GM12878 (cell line): ENCODE results near the gene TCF4. TPM values are rescaled to one million over a fixed set of nuclear protein-coding genes. Genes with fewer than 3 reads are reported as not detected.

Source experiments
- ATAC-seq: fragments of 200-7000 bp; cut with Tn5 transposase; 3 replicates; pipeline ENCODE4 v1.9.1; 2020; ENCODE audit warnings: mild to moderate bottlenecking, moderate library complexity
- BruUV-seq: library from RNA; stranded (reverse); fragments of 400-500 nt; replicated peaks from 2 replicates; lab custom pipeline; 2021; lab: Mats Ljungman, UMichigan
- CTCF ChIA-PET: fragments of 300-600 bp; sonication (Branson Sonifier 250); formaldehyde crosslinking; extraction: SDS; loops from one replicate; lab custom pipeline; 2021; ENCODE audit warnings: inconsistent platforms; lab: Yijun Ruan, JAX
- POLR2A ChIA-PET: fragments of 350-600 bp; formaldehyde crosslinking; extraction: SDS; loops from one replicate; lab custom pipeline; 2021; ENCODE audit warnings: inconsistent platforms; lab: Charles Lee
- RAD21 ChIA-PET: fragments of 300-600 bp; sonication (Branson Sonifier 250); formaldehyde crosslinking; loops from one replicate; lab custom pipeline; 2023; ENCODE audit warnings: antibody characterized with exemption; ENCODE audit not compliant: unreplicated experiment; lab: Charles Lee
- SMC1A ChIA-PET: fragments of 300-600 bp; sonication (Branson Sonifier 250); formaldehyde crosslinking; loops from one replicate; lab custom pipeline; 2023; ENCODE audit not compliant: unreplicated experiment, uncharacterized antibody; lab: Charles Lee
- DNase-seq: peaks from one replicate; pipeline ENCODE4 v3.0.0-alpha.2; 2011; ENCODE audit warnings: low read depth, low spot score
- FAIRE-seq: peaks from 3 replicates; lab custom pipeline; 2011; peaks lifted over from hg19 to GRCh38; lab: Jason Lieb, UNC
- H2AFZ ChIP-seq: 2 replicates; pipeline ENCODE4 v1.6.0; 2011; ENCODE audit warnings: low read depth, low read length, control low read depth; ENCODE audit not compliant: control insufficient read depth
- H3K27ac ChIP-seq: 2 replicates; pipeline ENCODE4 v1.5.1; 2011; ENCODE audit warnings: control low read depth; ENCODE audit not compliant: control insufficient read depth, insufficient read depth
- H3K27me3 ChIP-seq, 2 experiments: replicated peaks in 1 of 2; 2 replicates each; pipeline versions ENCODE4 v1.6.0 to v1.6.1; 2011; ENCODE audit warnings: low read length in 1 of 2; ENCODE audit not compliant: control insufficient read depth in 2 of 2, insufficient read depth in 2 of 2
- H3K36me3 ChIP-seq, 2 experiments: 2 replicates each; pipeline ENCODE4 v1.5.1; 2011; ENCODE audit warnings: low read length in 1 of 2; ENCODE audit not compliant: control insufficient read depth in 2 of 2, insufficient read depth in 2 of 2
- H3K4me1 ChIP-seq: 2 replicates; pipeline ENCODE4 v1.6.1; 2011; ENCODE audit warnings: mild to moderate bottlenecking, low read length, moderate library complexity, mixed read lengths; ENCODE audit not compliant: control insufficient read depth, insufficient read depth
- H3K4me2 ChIP-seq: 2 replicates; pipeline ENCODE4 v1.6.0; 2011; ENCODE audit warnings: control low read depth; ENCODE audit not compliant: control insufficient read depth, insufficient read depth
- H3K4me3 ChIP-seq: fragments of 200-600 bp; sonication (generic); 2 replicates; pipeline ENCODE4 v1.5.1; 2016
- H3K79me2 ChIP-seq: 2 replicates; pipeline ENCODE4 v1.6.0; 2011; ENCODE audit warnings: low read length; ENCODE audit not compliant: control insufficient read depth, insufficient read depth
- H3K9ac ChIP-seq: 2 replicates; pipeline ENCODE4 v1.8.0; 2011; ENCODE audit warnings: low read length, control low read depth, mixed read lengths; ENCODE audit not compliant: control insufficient read depth, insufficient read depth
- H3K9me3 ChIP-seq: replicated peaks from 3 replicates; pipeline ENCODE4 v1.5.1; 2011; ENCODE audit warnings: mild to moderate bottlenecking, low read length; ENCODE audit not compliant: control insufficient read depth, insufficient read depth
- H4K20me1 ChIP-seq: 2 replicates; pipeline ENCODE4 v1.6.0; 2011; ENCODE audit not compliant: control insufficient read depth, insufficient read depth
- CHD2 ChIP-seq: IDR thresholded peaks from 2 replicates; pipeline ENCODE4 v1.6.1; 2011; ENCODE audit warnings: low read depth, low read length, improper control_type of control experiment, borderline replicate concordance
- CHD4 ChIP-seq: fragments of 200-600 bp; sonication (generic); IDR thresholded peaks from 2 replicates; pipeline ENCODE4 v1.6.1; 2016; ENCODE audit warnings: mild to moderate bottlenecking
- IRF4 ChIP-seq: IDR thresholded peaks from 2 replicates; pipeline ENCODE4 v1.6.1; 2011; ENCODE audit warnings: low read depth, low read length
- MTA2 ChIP-seq: fragments of 450-650 bp; IDR thresholded peaks from 2 replicates; pipeline ENCODE4 v1.6.1; 2016; ENCODE audit warnings: low read depth, mild to moderate bottlenecking, moderate library complexity
- MXI1 ChIP-seq: fragments of 150-350 bp; IDR thresholded peaks from 2 replicates; pipeline ENCODE4 v1.6.1; 2011; ENCODE audit warnings: low read depth, mild to moderate bottlenecking, inconsistent platforms, low read length, improper control_type of control experiment
- MYC ChIP-seq: IDR thresholded peaks from 2 replicates; pipeline ENCODE4 v1.6.1; 2011; ENCODE audit warnings: mild to moderate bottlenecking, low read length, moderate library complexity, inconsistent platforms; ENCODE audit not compliant: insufficient read depth, insufficient replicate concordance, insufficient read length, severe bottlenecking
- SMARCA5 ChIP-seq: fragments of 450-650 bp; IDR thresholded peaks from 2 replicates; pipeline ENCODE4 v1.6.1; 2017; ENCODE audit warnings: mild to moderate bottlenecking
- TCF7 ChIP-seq: IDR thresholded peaks from 2 replicates; pipeline ENCODE4 v1.6.1; 2014; ENCODE audit warnings: antibody characterized with exemption, borderline replicate concordance
- WGBS: methylation state at CpG from one replicate; pipeline ENCODE4 v1.1.6; 2016; ENCODE audit warnings: low lambda C conversion rate; ENCODE audit not compliant: insufficient replicate concordance, insufficient coverage; ENCODE audit errors: missing lambda C conversion rate; 5-methylcytosine and 5-hydroxymethylcytosine counted together
- in situ Hi-C: fragments of 300-500 bp; cut with MboI; formaldehyde crosslinking; loops from 9 replicates; pipeline ENCODE4 v1.14.3; 2018; ENCODE audit warnings: mixed read lengths
- intact Hi-C: fragments of 100-400 bp; cut with micrococcal nuclease; formaldehyde crosslinking; loops from one replicate; pipeline ENCODE4 v1.14.2; 2022; ENCODE audit not compliant: unreplicated experiment
- polyA plus RNA-seq, 11 experiments: library from polyadenylated mRNA; depleted of rRNA in 4 of 11; unstranded in 6 of 11; stranded (reverse) in 5 of 11; fragments of >200 nt; fragmentation: Nextera tagmentation in 4 of 11; fragmentation: Illumina TruSeq in 1 of 11; extraction: Ambion mirVana in 4 of 11; extraction: Trizol in 1 of 11; gene quantifications; 1 replicate in 1 of 11; 2 replicates in 10 of 11; pipeline versions ENCODE4 v1.2.1 to v1.2.3, GENCODE V29; 2011 to 2016; ENCODE audit warnings: inconsistent platforms in 2 of 11, missing spikeins in 2 of 11, low read depth in 1 of 11
- total RNA-seq, 4 experiments: library from RNA; depleted of rRNA in 3 of 4; stranded (reverse); fragments of >200 nt in 3 of 4; fragmentation: Illumina TruSeq in 1 of 4; extraction: Trizol in 1 of 4; gene quantifications; 2 replicates each; pipeline versions ENCODE4 v1.2.1 to v1.2.3, GENCODE V29; 2013 to 2021
- TF ChIP-seq, protein P1 (sequence below): IDR thresholded peaks from 2 replicates; pipeline ENCODE4 v1.6.1; 2012; ENCODE audit warnings: mild to moderate bottlenecking, low read depth, low read length
- TF ChIP-seq, protein P2 (sequence below): IDR thresholded peaks from 2 replicates; pipeline ENCODE4 v1.6.1; 2011; ENCODE audit warnings: borderline replicate concordance, low read depth, mild to moderate bottlenecking, moderate library complexity, low read length; ENCODE audit not compliant: insufficient read depth, poor library complexity, severe bottlenecking
- TF ChIP-seq, protein P3 (sequence below): IDR thresholded peaks from 2 replicates; pipeline ENCODE4 v1.6.1; 2012; ENCODE audit warnings: low read depth, low read length, improper control_type of control experiment
- TF ChIP-seq, protein P4 (sequence below): IDR thresholded peaks from 2 replicates; pipeline ENCODE4 v1.6.1; 2011; ENCODE audit warnings: mild to moderate bottlenecking, low read depth, low read length, moderate library complexity; ENCODE audit not compliant: insufficient replicate concordance

The TCF4 gene
- total and polyA plus RNA-seq, 10 of the 15 experiments (the other 5 are each of a cell fraction or from before 2014, with no cell fraction given), result 15.2 to 94.0 (median 31.5) TPM

DNA sequence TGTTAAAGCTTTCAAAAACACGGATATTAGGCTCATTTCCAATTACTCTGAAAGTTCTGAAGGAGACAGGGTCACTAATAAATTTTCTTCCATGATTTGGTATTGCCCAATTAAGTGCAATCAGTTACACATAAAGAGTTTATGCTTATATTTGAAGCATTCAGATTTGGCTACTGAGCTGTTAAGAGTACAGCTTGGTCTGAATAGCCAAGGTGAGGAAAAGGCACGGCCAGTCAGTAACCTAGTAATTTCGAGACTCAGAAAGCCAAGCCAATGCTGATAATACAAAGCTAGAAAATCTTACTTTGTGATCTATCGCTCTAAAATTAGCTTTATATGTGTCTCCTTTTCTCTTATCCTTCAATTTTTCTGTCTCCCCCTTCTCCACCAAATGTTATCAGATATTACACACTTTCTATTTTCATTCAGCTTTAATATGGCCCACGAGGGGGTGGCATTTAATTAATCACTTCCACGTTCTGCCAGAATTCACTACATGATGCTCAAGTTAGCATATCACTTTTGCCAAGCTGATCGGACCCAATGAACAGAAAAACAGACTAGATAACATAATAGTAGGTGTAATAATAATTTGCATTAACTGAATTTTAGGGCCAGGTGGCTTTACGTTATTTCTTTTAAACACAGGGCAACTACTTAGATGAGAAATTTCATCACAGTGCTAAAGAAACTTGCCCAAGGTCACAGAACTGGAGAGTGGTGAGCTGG lies 138.4 kb downstream of the TCF4 start:
- Histone ChIP-seq H3K27ac (no peak overlapping the region), H2AFZ (no peak overlapping the region), H4K20me1 (no peaks in the 10 kb centered on the region), H3K4me1 (no peaks in the 10 kb centered on the region), H3K9ac (no peak overlapping the region), H3K27me3 (no peaks in the 10 kb centered on the region; a peak in 1 of 4 replicates), H3K9me3 (no peaks in the 10 kb centered on the region), H3K79me2 (no peaks in the 10 kb centered on the region), H3K4me2 (no peak overlapping the region), H3K36me3 (no peaks in the 10 kb centered on the region), H3K4me3 (no peak overlapping the region)
- ChIA-PET POLR2A (no interaction called here), RAD21 (interaction anchor here (0.7 kb wide), 1 partner anchor 215 kb away, joined by 4 read pairs; no protein-coding TSS in a partner anchor), CTCF (interaction anchor here (0.6 to 2.0 kb wide), 4 partner anchors 34 to 216 kb away, joined by 3 to 4 read pairs (median 3); no protein-coding TSS in a partner anchor), SMC1A (interaction anchor here (0.6 to 1.1 kb wide), 2 partner anchors 16 to 261 kb away, joined by 3 to 5 read pairs; no protein-coding TSS in a partner anchor)
- no TSS peak for BruUV-seq
- 19% methylated on average over 8 of the region's 8 CpGs for WGBS
- FAIRE-seq, result no peak
- ATAC-seq, result no peak
- intact Hi-C loops (no loop called here), in situ Hi-C loops (no loop called here)
- no peak for DNase-seq
- TF ChIP-seq, protein P1, sequence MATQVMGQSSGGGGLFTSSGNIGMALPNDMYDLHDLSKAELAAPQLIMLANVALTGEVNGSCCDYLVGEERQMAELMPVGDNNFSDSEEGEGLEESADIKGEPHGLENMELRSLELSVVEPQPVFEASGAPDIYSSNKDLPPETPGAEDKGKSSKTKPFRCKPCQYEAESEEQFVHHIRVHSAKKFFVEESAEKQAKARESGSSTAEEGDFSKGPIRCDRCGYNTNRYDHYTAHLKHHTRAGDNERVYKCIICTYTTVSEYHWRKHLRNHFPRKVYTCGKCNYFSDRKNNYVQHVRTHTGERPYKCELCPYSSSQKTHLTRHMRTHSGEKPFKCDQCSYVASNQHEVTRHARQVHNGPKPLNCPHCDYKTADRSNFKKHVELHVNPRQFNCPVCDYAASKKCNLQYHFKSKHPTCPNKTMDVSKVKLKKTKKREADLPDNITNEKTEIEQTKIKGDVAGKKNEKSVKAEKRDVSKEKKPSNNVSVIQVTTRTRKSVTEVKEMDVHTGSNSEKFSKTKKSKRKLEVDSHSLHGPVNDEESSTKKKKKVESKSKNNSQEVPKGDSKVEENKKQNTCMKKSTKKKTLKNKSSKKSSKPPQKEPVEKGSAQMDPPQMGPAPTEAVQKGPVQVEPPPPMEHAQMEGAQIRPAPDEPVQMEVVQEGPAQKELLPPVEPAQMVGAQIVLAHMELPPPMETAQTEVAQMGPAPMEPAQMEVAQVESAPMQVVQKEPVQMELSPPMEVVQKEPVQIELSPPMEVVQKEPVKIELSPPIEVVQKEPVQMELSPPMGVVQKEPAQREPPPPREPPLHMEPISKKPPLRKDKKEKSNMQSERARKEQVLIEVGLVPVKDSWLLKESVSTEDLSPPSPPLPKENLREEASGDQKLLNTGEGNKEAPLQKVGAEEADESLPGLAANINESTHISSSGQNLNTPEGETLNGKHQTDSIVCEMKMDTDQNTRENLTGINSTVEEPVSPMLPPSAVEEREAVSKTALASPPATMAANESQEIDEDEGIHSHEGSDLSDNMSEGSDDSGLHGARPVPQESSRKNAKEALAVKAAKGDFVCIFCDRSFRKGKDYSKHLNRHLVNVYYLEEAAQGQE, result no peak
- TF ChIP-seq, protein P2, sequence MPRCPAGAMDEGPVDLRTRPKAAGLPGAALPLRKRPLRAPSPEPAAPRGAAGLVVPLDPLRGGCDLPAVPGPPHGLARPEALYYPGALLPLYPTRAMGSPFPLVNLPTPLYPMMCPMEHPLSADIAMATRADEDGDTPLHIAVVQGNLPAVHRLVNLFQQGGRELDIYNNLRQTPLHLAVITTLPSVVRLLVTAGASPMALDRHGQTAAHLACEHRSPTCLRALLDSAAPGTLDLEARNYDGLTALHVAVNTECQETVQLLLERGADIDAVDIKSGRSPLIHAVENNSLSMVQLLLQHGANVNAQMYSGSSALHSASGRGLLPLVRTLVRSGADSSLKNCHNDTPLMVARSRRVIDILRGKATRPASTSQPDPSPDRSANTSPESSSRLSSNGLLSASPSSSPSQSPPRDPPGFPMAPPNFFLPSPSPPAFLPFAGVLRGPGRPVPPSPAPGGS, result no peak
- TF ChIP-seq, protein P3, sequence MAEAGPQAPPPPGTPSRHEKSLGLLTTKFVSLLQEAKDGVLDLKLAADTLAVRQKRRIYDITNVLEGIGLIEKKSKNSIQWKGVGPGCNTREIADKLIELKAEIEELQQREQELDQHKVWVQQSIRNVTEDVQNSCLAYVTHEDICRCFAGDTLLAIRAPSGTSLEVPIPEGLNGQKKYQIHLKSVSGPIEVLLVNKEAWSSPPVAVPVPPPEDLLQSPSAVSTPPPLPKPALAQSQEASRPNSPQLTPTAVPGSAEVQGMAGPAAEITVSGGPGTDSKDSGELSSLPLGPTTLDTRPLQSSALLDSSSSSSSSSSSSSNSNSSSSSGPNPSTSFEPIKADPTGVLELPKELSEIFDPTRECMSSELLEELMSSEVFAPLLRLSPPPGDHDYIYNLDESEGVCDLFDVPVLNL, result no peak
- TF ChIP-seq SMARCA5 (no peak), CHD4 (no peak), TCF7 (no peak), MTA2 (no peak), MYC (no peak), MXI1 (no peak), CHD2 (no peak), IRF4 (no peak)
- TF ChIP-seq, protein P4, sequence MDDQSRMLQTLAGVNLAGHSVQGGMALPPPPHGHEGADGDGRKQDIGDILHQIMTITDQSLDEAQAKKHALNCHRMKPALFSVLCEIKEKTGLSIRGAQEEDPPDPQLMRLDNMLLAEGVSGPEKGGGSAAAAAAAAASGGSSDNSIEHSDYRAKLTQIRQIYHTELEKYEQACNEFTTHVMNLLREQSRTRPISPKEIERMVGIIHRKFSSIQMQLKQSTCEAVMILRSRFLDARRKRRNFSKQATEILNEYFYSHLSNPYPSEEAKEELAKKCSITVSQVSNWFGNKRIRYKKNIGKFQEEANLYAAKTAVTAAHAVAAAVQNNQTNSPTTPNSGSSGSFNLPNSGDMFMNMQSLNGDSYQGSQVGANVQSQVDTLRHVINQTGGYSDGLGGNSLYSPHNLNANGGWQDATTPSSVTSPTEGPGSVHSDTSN, result no peak
